Activated gamma-delta T cell (primary cell): ENCODE data around the gene JMJD1C.
"Not testable (repeated sequence)": the region's sequence is repeated elsewhere in the genome, so short reads cannot be mapped to it uniquely, and the experiment has no call there.

Experiments used
- DNase-seq: peaks from one replicate; lab custom pipeline; 2025; lab: John Stamatoyannopoulos, UW

Gene JMJD1C

GRCh38 chr10:63294781-63295180 lies 171.0 kb downstream of the JMJD1C start:
- DNase-seq = no peak

GRCh38 chr10:63292847-63293246 lies 172.9 kb downstream of the JMJD1C start:
- not testable (repeated sequence) for DNase-seq

DNA sequence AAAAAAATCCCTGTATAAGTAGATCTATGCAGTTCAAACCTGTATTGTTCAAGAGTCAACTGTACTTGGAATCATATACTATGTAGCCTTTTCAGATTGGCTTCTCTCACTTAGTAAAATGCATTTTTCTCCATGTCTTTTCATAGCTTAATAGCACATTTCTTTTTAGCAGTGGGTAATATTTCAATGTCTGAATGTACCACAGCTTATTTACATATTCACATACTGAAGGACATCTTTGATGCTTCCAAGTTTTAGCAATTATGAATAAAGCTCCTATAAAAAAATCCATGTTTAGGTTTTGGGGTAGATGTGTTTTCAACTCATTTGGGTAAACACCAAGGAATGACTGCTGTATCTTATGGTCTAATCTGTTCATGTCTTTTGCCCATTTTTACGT lies 177.6 kb downstream of the JMJD1C start:
- no peak for DNase-seq

DNA sequence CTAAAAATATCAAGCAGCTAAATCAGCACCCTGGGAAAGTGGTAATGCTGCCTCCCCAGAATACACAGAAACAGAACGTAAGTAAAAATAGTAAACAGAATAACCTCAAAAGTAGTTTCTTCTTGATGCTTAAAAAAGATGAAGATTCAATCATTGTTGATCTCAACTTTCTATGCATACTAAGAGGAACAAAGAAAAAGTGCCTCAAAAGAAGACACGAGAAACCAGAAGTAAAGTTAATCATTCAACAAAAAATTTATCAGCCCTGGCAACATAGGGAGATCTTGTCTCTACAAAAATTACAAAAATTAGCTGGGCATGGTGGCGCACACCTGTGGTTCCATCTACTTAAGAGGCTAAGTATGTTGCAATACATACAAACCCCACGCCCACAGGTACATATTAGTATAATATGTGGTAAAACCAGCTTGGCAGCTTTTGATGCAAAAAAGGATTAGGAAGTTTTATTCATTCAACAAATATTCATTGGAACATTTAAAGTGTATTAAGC lies 179.0 kb downstream of the JMJD1C start:
- no peak for DNase-seq

DNA sequence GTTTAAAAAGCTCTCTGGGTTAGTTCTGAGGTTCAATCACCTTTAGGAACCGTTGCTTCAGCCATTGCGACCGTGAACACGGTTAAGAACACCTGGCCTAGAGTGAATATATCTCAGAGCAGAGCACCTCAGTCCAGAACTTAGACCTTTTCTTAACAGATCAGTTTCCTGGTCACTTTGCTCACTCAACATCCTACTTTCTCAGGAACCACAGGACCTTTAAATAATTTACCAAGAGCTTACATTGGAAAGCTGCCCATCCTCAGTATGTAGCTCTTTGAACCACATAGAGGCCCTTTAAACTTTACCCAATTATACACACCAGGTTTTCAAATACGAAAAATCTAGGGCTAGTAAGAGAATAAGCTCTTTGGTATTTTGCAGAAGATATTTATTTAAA lies 179.4 kb downstream of the JMJD1C start:
- no peak for DNase-seq

- DNase-seq = not testable (repeated sequence)
These were observed 181.9 kb downstream of the JMJD1C start for GRCh38 chr10:63283901-63284300.

DNA sequence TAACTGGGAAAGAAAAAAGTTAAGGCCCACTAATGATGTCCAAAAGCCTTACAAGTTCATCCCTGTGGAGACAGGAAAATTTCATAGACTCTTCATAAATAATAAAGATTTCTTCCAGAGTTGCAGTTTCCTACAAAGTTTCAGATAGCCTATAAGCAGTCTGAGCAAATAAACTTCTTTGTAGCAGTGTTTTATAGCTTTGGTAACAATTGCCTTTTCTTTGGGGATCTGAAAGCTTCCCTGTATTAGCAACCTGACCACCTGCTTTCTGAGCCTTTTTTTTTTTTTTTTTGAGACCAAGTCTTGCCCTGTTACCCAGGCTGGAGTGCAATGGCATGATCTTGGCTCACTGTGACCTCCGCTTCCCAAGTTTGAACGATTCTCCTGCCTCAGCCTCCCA lies 182.7 kb downstream of the JMJD1C start:
- DNase-seq = no peak

GRCh38 chr10:63281967-63282366 lies 183.8 kb downstream of the JMJD1C start:
- DNase-seq = no peak

- DNase-seq = no peak
These were observed 185.4 kb downstream of the JMJD1C start for GRCh38 chr10:63280386-63280785.

GRCh38 chr10:63275094-63275493 lies 190.7 kb downstream of the JMJD1C start:
- no peak for DNase-seq

- no peak for DNase-seq
These were observed 192.2 kb downstream of the JMJD1C start for GRCh38 chr10:63273577-63273976.

DNA sequence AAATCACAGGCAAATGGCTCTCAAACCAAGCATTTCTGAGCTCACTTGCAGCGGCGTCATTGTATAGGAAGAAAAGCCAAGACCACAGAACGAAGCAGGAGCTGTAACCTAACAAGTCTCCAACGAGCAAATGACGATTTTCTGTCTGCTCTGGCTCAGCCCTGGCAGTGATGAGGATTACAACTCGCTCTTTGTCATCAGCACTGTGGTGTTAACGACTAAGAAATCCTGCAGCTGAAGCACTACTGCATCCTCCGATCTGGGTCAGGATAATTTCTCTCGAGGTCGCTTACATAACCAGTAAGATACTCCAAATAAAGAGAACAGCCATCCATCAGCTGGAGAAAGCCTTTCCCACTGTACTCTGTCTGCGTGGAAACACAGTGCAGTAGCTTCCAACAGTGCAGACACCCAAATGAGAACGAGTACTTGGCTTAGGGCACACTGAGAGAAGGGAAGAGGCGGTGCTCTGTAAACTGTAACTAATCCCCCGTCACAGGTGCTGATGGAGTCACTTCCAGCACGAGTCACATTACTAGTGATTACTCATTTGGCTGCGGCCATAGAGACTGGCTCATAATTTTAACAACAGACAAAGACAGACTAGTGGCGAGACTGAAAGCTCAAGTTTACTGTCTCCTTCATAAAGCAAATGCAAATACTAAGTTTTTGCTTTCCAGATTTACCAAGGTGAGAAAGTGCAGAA lies 196.8 kb downstream of the JMJD1C start:
- DNase-seq = no peak

- DNase-seq = no peak
These were observed 197.5 kb downstream of the JMJD1C start for GRCh38 chr10:63268149-63268797.

DNA sequence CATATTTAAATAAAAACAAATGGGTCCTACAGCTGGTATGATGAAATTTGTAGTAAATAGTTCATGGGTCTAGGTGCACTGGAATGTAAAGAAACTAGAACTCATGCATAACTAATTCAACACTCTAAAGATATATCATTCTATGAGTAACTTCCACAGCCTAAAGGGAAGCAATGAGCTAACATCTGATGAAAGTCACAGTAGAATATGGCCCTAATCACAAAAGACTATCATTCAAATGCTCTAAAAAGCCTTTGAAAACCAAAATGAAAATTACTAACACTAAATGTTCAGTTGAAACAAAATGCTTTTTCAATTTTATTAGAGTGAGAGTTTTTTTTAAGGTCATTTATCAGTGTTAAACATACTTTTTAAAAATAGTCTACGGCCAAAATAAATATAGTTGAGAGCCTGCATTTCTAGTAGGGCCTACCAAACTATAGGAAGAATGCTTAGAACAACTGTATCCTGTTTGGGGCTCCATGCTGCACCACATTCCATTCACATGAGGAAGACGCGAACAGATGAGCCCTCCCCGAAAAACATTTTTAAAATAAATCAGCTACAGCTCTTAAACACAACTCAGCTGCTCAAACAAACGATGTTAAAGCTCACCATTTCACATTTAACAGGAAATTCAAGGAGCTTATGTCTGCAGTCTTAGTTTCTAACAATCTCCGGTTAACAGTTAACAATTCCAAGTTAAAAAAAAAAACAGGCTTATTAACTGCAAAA lies 198.2 kb downstream of the JMJD1C start:
- DNase-seq = no peak

DNA sequence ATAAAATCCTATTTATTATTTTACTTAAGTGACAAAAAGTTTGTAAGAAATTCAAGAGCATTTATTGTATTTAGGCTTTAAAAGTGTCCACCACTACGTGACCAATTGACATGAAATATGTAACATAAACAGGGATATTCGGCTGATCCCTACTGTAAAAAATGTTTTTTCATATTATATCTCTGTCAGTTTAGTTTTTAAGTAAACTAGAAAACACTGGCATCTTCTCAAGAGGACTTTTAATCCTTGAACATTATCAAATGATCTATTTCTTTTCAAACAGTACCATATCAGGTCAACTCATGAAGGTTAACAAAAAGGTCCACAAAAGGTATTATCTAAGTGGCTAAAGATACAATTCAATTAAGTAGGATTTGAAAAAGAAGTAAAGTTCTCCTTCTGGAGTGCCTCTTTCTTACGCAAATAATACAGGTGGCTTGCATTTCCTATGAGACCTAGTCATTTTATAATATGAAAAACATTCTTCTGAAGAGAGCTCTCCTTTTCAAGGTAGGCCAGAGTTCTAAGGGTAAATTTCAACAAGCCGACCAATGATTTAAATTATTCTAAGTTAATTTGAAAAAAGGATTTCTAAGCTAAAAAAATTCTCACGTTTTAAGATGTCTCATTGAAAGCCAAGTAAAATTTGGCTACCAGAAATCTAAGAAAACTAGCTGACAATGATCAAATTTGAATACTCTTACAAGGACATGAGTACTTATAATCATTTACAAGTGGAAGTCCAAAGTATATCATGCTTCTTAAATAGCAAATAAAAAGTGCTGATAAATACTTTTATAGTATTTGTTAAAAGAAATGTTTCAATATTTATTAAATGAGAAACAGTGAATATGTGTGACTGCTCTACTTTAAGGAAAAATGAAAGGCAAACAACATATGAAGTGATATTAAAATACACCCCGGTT lies 199.1 kb downstream of the JMJD1C start:
- DNase-seq = no peak

- no peak for DNase-seq
These were observed 200.0 kb downstream of the JMJD1C start for GRCh38 chr10:63265683-63266235.

DNA sequence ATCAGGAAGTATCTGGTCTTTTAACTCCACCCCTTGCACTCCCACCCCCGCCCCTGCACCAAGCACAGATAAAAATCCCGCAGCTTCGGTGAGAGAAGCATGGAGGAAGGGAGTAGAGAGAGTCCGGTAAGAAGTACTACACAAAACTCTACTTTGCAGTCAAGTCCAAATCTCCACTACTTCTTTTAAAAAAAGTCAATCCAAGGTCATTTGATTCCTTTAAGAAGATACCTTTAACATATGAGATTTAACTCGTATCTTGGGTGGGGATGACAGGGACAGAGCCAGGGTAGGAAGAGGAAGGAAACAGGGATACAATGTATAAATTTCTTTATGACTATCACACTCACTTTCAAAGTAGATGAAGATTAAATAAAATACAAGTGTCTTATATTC lies 200.6 kb downstream of the JMJD1C start:
- DNase-seq = no peak

GRCh38 chr10:63264617-63265221 lies 201.1 kb downstream of the JMJD1C start:
- DNase-seq = no peak

DNA sequence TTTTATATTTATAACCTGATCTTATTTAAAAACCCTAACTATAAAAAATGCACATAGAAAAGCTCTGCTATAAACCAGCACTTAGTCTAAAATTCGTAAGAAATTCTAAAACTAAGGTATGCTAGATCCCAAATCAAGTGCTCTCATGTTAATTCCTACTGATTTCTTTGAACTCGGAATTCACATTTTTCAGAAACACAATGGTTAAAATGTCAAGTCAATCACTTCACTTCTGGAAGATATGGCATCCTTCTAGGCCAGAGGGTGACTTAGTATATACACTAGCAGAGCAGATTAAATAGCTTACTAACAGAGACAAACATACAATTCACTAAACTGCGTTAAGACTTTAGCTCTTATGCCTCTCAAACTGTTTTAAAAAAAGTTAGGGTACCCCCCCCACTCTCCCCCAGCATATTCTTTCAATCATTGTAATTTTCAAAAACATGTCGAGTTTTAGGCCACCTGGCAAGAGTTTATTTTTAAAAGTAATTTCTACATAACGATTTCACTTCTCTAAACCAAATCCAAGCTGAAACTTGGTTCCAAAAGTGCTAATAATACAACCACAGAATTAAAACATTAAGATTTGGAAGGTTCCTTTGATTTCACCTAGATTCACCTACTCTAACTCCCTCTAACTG lies 203.2 kb downstream of the JMJD1C start:
- no peak for DNase-seq

DNA sequence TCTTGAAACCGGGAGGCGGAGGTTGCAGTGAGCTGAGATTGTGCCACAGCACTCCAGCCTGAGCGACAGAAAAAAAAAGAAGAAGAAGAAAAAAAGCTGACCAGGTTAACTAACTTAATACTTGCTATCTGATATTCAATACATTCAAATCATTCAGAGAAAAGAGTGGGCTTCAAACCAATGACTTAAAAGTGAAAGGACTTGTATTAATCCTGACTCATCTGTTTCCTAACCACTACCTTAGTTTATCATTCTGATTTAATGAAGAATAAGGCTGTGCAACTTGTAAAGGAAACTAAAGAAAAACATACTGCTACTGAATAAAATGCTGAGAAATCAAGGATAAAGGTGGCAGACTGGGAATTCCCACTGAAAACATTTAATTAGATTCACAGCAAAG lies 204.3 kb downstream of the JMJD1C start:
- no peak for DNase-seq

DNA sequence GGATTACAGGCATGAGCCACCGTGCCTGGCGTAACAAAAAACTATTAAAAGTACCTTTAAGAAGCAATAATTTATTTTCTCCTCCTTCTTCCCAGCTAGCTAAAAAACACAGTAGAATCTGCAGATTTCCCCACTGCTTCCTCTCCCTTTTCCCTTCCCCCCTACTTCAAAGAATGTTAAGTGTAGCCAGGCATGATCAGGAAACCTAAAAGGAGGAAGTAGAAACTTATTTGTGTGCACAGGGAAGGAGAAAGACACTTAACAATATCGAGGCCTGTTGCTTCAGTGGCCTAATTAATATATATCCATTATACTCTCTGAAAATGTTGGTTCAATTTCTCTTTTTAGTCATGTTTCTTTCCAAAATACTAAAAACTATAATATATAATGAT lies 204.9 kb downstream of the JMJD1C start:
- no peak for DNase-seq
